ENCODE results near the gene IL26.
A peak's percentile ranks its signal among the peaks of the same experiment; 100 is the strongest.
"Not testable (repeated sequence)": the region's sequence is repeated elsewhere in the genome, so short reads cannot be mapped to it uniquely, and the experiment has no call there.

The IL26 gene

DNA sequence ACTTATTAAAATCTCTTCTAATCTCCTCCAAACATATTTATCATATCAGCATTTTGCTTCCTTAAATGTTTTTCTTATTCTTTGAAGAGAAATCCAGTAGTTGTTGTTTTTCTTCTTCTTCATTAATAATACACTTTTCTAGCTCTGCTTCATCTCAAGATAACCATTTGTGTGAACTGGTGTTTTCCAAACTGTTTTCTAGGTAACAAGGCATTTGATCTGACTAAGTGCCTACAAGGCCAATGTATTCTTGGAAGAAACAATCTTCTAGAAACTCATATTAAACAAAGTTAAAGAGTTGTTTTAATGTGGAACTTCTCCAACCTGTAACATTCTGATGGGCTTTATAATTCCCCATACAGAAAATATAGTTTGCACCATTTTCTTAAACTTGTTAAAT, 35.3 kb downstream of the IL26 start:
- peak; percentile 48 for DNase-seq

DNA sequence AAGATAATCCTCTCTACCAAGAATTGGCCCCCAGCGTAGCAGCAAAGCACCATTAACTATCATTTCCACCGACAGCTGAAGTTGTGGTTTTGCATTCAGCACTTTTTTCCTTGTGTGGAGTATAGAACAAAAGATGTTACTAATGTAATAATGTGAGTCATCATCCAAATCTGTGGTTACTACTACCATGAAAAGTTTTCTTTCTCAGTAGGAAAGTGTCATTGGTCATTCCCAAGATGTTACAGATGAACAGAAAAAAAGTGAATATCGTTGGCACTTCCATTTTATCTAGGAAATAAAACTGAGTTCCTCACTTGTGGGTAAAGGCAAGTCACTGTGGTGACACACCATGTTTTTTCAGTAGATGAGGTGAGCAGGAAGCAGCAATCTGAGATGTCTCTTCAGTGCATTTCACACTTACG, 35.8 kb downstream of the IL26 start:
- DNase-seq = peak; percentile 86

DNA sequence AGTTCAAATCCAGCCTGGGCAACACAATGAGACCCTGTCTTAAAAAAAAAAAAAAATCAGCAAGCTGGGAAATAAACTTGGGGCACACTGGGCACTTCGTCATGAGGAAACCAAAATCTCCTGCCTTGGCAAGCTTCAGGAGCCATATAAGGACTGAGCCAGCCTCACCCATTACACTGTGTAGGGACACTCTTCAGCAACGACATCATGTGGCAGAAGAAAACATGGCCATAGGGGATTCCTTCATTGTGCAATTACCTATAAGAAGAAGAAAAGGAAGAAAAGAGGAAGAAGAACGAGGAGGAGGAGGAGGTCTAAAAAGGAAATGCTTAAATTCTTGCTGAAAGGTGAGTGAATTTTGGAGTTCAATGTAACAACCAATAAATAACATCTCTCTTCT, 40.0 kb downstream of the IL26 start:
- no peak for DNase-seq

DNA sequence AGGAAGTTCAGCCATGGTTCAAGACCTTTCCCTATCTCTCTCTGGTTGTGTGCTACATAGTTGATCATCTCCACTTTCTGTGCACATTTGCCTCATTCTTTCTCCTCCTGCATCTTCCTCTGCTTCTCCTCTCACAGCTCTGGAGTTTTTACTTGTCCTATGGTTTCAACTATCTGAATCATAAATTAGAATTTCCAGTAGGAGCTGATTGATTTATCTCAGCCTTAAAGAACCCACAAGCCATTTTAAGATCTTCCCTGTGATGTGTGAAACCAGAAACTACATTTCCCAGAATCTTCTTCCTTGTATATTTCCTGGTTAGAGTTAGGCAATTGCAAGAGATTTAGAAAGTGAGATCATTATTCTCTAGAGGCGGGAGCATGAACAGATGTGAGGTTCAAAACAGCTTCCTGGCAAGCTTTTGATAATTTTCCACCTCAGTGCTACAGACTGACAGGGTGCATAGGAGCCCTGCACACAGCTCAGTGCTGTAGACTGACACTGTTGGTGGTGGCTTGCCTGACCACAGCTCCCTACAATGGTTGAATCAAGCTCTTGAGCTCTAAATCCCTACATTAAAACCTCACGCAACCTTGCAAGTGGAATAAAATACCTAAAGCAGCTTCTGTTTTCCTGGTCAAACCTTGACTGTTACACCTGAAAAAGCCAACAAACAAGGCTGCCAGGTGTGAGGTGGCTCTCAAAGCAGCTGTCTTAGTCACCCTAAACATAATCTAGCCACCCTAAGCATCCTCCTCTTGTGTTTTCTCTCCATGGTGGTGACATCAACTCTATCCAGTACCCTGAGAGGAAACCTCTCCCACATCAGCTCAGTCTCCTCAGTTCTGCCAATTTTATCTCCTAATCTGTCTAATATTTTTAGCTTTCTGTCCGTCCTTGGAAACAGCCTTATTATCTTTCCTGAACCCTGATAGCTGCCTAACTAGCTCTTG, 44.5 kb downstream of the IL26 start:
- peak; percentile 89 for DNase-seq

DNA sequence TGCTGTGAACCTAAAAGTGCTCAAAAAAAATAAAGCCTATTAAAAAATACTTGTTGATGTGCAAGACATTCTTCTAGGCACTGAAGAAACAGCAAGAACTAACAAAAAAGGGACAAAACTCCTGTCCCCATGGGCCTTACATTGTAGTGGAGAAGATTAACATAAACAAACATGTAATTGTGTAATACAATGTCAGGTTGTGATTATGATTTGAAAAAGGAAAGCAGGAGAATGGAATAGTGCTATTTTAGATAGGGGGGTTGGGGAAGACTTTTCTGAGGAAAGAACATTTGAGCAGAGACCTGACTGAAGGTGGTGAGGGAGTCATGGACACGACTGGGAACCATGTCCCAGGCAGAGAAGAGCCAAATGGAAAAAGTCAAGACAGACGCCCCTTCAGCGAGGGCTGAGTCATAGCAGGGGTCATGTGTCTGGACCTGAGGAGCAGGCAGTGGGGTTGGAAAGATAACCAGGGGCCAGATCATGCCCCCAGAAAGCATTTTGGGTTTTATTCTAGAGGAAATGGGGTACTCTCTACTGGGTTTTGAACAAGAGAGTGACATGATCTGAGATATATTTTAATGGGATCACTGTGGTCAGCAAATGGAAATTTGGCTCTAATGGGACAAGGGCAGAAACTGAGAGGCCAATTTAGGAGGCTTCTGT, 46.7 kb downstream of the IL26 start:
- DNase-seq = peak; percentile 45

DNA sequence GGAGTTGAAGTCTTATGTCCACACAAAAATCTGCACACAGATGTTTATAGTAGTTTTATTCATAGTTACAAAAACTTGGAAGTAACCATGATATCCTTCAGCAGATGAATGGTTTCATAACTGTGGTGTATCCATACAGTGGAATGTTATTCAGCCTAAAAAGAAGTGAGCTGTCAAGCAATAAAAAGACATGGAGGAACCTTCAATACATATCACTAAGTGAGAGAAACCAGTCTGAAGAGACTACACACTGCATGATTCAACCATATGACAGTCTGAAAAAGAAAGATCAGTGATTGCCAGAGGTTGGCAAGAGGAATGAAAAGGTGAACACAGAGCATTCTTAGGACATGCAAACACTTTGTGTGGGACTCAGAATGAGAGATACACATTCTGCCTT, 47.4 kb downstream of the IL26 start:
- peak; percentile 24 for DNase-seq

DNA sequence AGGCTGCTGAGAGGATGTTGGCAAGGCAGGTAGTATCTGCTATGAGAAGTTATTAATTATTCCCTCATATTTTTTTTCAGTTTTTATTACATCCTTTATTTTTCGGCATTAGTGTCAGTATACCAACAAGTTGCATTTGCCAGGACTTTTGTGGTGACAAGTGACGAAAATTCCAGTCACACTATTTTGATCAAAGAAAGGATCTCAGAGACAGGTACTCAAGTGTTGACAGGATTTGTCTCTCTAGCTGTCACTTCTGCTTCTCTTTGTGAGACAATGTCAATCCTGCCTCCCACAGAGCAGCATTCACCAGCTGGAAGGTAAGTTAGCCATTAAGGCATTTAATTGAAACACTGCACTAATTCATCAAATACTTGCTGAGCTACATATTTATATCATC, 48.0 kb downstream of the IL26 start:
- no peak for DNase-seq

DNA sequence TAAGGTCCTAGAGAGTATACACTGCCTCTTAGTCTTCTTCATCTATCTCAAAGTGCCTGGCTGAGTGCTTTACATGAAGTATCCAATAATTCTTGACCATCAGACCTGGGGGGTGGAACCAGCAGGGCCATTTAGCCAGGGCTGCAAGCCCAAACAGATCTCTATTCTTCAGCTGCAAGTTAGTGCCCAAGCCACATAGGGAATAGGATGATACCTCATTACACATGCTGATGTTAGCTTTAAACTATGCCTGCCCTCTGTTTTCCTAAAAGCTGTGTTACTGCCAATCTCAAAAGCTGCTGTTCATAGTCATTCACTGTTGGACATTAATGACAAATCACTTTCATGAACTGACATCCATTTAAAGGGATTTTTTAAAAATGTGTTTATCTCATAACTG, 49.4 kb downstream of the IL26 start:
- DNase-seq = no peak

DNA sequence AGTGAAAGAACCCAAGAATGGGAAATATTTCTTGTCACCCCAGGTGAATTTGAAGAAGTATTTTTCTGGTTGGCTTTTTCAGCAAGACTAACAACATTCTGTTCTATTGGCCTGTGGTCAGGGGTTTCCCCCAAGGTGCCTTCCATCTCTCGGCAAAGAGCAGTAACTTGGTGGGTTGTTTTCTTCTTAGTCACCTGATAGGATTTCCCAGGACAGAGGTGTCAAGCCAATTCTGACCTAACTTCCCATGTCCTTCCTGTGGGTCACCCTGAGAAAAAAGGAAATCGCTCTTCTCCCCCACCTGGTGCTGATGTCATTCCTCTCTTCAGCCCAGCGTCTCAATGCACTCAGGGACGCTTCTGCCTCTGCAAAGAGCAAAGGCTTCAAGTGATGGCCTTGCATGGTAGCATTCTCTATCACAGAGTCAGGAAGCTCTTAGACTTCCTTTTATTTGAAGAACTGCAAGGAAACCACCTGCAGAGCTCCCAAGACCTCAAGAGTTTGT, 50.0 kb downstream of the IL26 start:
- peak; percentile 95 for DNase-seq

DNA sequence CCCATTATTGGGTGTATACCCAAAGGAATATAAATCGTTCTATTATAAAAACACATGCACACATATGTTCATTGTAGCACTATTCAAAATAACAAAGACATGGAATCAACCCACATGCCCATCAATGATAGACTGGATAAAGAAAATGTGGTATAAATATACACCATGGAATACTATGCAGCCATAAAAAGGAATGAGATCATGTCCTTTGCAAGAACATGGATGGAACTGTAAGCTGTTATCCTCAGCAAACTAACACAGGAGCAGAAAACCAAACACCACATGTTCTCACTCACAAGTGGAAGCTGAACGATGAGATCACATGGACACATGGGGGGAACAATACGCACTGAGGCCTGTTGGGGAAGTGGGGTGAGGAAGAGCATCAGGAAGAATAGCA, 50.8 kb downstream of the IL26 start:
- not testable (repeated sequence) for DNase-seq

DNA sequence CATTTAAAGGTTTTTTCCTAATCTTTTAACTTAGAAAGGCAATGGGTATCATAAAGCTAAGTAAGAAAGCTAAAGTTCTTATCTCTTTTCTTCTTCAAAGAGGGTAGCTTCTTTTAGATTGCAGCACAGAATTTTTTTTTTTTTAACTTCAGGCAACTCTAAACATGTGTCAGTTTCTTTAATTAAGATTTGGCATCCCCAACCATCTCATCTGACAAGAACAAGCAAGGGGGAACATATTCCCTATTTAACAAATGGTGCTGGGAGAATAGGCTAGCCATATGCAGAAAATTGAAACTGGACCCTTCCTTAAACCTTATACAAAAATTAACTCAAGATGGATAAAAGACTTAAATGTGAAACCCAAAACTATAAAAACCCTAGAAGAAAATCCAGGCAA, 51.8 kb downstream of the IL26 start:
- no peak for DNase-seq

DNA sequence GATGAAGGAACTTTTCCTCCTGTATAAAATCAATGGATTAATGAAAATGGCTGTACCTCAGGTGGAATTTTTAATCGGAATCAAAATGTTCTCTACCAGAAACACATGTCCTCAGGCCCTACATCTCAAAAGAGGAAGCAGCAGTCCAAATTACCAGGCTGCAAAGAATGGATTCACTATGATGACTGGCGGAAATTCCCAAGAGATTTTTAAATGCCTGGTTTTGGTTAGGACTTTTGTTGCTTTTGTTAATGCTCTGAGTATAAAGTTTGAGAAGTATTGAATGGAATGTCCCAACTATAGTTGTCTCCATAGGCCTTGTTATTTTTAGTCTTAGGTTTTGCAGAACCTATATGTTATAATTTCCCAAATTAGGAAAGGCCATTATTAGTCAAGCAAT, 54.9 kb downstream of the IL26 start:
- no peak for DNase-seq

DNA sequence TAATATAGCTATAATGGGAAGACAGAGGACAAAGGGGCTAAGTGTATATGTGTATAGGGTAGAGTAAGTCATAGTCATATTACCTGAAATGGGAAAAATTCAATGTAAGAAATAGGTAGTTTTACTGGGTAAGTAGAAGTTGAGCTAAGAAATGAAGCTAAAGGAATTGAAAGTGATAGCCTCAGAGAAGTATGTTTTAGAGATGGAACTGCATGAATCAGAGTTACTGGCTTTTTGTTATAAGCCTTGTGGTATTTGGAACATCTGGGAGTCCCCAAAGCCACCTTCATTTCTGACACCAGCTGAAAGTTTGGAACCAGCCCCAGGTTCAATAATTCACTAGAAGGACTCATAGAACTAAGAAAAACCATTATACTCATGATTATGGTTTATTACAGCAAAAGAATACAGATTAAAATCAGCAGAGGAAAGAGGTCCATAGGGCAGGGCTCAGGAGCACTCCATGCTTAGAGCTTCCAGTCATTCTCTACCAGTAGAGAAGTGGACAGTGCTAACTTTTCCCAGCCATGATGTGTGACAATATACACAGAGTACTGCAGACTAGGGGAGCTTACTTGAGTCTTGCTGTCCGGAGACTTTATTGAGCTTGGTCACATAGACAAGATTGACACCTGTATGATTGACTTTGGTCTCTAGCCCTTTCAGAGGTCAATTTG, 56.3 kb downstream of the IL26 start:
- no peak for DNase-seq

DNA sequence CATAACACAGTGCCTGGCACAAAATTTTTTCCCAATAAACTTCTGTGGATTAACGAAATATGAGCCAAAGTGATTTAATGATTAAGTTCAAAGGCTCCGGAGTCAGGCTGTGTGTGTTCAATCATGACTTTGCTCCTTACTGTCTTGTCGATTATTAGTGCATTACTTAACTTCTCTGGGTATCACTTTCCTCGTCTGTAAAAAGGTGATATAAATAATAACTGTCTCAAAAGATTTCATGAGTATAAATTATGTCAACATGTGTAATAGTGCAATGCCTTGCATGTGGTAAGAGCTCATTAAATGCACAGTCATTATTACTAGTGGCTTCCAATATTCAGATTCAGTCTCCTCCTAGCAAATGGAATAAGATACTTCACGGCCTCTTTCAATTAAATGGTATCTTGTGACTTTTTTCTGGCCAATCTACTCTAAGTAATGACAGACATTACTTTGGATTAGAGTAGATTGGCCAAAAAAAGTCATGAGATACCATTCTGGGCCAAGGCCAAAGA, 59.2 kb downstream of the IL26 start:
- no peak for DNase-seq

DNA sequence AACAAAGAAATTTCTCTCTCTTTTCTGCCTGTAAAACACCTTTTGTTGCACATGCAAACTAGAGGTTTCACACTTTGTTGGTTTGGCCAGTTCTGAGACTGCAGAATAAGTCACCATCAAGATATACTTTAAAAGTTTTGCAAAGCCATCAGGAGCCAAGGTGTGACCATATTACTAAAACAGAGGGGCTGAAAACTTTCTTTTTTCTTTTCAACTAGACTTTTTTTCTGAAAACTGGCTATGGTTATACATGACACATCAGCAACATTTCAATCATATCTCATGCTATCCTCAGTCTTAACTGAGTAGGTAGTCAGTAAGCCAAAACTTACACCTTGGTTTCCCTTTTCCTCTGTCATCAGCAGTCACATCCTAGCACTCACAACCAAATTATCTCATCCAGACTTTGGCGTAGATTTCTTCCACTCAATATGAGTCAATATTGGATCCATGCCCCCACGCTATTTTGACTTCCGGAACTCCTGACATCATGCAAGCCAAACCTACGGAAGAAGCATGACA, 62.0 kb downstream of the IL26 start:
- DNase-seq = peak; percentile 89

DNA sequence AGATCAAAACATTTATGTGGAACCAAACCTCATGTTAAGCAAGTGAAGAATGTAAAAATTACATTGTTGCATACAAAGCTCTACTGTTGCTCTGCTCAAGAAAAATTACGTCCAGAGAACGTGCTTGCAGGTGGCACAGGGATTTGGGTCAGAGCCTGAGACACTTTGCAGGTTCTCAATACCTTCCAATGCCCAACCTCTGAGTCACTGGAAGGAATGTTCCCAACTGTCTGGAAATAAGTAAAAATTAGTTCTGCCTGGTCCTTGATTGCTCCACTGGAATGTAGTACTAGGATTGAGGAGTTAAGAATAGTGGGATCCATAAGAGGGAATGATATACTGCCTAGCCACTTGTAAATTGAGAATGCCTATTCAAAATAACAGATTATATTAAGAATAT, 63.2 kb downstream of the IL26 start:
- DNase-seq = no peak

DNA sequence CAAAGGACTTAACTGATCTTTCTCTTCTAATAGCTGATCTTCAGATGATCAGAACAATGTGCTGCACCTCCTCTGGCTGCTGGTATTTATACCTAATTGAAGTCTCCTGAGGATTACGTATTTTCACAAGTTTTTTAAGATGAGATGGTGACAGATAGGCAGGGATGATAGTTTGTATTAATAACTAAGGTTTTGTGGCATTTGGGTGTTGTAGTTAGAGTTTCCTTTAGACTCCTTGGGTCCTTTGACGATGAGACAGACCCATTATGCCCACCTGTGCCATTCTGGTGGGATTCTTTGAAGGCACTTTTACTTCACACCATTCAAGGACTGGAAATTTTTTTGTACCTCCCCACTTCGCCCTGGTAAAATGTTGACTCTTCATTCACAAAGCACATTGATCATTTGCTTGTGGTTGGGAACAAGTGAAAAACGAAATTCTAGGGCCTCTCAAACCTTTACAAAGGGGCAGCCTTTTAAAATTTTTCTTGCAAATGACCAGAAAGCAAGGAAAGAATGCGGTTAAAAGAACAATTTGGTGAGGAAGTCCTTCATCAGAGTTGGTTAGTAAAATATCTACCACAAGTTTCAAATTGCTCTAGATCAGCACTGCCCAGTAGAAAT, 65.8 kb downstream of the IL26 start, which contains the start of gene IFNG:
Gene IFNG, minus strand, starts transcription at position 60 of the 624 bp plus-strand sequence. CDS start 125 bp downstream, outside the sequence.
- peak; percentile 86 for DNase-seq

DNA sequence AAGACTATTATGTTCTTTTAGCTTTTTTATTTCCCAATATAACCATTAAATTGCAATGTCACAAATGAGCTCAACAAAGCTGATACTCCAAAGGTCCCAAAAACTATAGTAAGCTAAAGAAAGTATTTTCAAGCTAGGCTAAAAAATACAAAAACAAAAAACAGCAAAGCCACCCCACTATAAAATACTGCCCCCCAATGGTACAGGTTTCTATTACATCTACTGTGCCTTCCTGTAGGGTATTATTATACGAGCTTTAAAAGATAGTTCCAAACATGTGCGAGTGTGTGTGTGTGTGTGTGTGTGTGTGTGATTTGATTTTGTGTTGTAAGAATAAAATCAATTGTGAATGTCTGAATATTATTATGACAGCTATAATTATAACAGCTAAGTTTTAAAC, 67.2 kb downstream of the IL26 start:
- DNase-seq = peak; percentile 83

DNA sequence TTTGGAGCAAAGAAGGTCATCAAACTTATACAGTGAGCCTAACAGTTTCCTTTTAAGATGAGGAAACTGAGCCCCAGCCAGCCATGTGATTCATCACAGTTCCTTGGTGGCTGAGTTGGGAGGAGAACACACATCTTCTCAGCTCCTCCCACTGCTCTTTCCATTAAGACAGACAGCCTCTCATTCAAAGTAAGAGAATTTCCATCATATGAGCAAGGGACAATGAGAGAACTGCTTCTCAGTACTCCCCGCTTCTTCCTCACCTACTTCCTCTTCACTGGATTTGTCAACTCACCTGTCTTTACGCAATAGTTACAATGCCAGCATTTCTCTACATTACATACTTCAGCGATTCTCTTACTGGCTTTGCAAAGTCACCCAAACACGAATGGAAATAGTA, 68.2 kb downstream of the IL26 start:
- peak; percentile 81 for DNase-seq

DNA sequence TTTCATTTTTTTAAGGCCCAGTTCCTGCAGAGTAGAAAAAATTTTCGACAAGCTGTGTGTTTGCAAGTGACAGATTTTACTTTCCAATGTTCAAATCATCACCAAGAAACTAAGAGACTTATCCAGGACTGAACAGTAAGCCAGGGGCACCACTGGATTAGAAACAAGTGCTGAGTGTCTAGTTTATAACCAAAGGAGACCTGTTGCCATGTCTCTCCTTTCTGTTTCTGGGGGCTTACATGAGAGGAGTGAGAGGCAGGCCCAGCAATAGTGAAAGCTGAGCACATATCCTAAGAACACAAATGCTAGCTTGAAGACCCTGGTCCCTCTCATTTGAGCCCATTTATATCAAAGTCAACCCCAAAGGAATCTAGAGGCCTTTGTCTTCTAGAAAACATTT, 69.0 kb downstream of the IL26 start:
- DNase-seq = peak; percentile 53

DNA sequence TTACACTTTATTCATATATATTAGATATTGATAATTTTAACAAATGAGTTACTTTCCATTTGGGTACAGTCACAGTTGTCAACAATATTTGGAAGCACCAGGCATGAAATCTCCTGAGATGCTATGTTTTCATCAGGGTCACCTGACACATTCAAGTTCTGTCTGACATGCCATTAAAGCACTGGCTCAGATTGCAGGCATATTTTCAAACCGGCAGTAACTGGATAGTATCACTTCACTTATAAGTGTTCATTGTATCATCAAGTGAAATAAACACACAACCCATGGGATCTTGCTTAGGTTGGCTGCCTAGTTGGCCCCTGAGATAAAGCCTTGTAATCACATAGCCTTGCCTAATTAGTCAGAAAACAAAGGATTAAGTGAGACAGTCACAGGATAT, 70.8 kb downstream of the IL26 start:
- DNase-seq = peak; percentile 36
